ENCODE measurements around the gene DLAT.

Gene DLAT

DNA sequence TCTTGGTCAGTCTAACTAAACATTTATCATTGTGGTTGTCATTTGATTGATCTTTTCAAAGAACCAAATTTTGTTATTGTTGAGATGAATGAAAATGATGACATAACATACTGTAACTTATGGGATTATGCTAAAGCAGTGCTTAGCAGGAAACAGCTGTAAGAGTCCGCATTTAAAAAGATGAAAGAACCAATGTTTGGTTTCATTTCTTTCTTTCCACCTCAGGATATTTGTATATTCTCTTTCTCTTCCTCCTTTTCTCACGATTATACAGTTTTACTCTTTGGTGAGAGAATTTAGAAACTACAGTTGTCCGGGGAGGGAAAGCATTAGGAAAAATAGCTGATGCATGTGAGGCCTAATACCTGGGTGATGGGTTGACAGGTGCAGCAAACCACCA lies 25.5 kb downstream of the DLAT start:
- Histone ChIP-seq H3K9ac (ENCODE audit: insufficient read length) (no peak overlapping the region), H3K4me3 (no peak overlapping the region), H3K27ac (no peak overlapping the region), H3K9me3 (ENCODE audit: low read depth, low read length) (no peaks in the 10 kb centered on the region), H3K36me3 (ENCODE audit: insufficient read depth, low read length) (peaks cover 81% of the 10 kb centered on the region)
- TF ChIP-seq EZH2 (IDR thresholded peaks at IDR 0.05) (no peak), POLR2AphosphoS5 (IDR thresholded peaks at IDR 0.05; ENCODE audit: borderline replicate concordance, low read depth, low read length) (no peak), FOXP2 (optimal IDR thresholded peaks at IDR 0.05; ENCODE audit: control extremely low read depth, extremely low read length, insufficient read depth) (no peak)
- no peak for DNase-seq (ENCODE audit: low read depth, low spot score)

DNA sequence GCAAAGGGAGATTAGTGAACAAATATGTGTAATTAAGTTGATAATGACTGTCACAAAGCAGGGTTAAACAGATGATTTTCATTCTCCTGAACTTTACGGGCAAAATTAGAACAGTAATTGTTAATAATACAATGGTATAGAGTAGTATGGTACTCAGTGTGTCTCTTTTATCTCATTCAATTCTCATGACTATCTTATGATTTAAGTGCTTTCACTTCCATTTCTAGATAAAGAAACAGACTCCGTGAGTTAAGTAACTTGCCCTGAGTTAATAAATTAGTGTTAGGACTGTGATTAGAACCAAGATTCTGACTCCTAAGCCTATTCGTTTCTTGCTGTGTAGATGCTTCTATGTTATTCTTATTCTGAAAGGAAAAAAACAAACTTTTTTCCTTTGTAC lies 26.6 kb downstream of the DLAT start:
- Histone ChIP-seq H3K27ac (no peak overlapping the region), H3K4me3 (no peak overlapping the region), H3K9me3 (ENCODE audit: low read depth, low read length) (no peaks in the 10 kb centered on the region), H3K9ac (ENCODE audit: insufficient read length) (no peak overlapping the region), H3K36me3 (ENCODE audit: insufficient read depth, low read length) (peaks cover 78% of the 10 kb centered on the region)
- TF ChIP-seq POLR2AphosphoS5 (IDR thresholded peaks at IDR 0.05; ENCODE audit: borderline replicate concordance, low read depth, low read length) (no peak), FOXP2 (optimal IDR thresholded peaks at IDR 0.05; ENCODE audit: control extremely low read depth, extremely low read length, insufficient read depth) (no peak), EZH2 (IDR thresholded peaks at IDR 0.05) (no peak)
- no peak for DNase-seq (ENCODE audit: low read depth, low spot score)

DNA sequence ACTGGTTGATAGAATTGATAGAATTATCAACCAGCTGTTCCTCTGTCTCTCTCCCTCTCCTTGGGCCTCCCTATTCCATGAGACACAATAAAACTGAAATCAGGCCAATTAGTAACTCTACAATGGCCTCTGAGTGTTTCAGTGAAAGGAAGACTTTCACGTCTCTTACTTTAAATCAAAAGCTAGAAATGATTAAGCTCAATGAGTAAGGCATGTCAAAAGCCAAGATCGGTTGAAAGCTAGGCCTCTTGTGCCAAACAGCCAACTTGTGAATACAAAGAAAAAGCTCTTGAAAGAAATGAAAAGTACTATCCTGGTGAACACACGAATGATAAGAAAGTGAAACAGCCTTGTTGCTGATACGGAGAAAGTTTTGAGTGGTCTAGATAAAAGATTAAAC lies 32.0 kb downstream of the DLAT start:
- no peak for DNase-seq (ENCODE audit: low read depth, low spot score)
- Histone ChIP-seq H3K9me3 (ENCODE audit: low read depth, low read length) (no peaks in the 10 kb centered on the region), H3K36me3 (ENCODE audit: insufficient read depth, low read length) (peaks cover 60% of the 10 kb centered on the region), H3K4me3 (no peak overlapping the region), H3K27ac (no peak overlapping the region), H3K9ac (ENCODE audit: insufficient read length) (no peak overlapping the region)
- TF ChIP-seq FOXP2 (optimal IDR thresholded peaks at IDR 0.05; ENCODE audit: control extremely low read depth, extremely low read length, insufficient read depth) (no peak), POLR2AphosphoS5 (IDR thresholded peaks at IDR 0.05; ENCODE audit: borderline replicate concordance, low read depth, low read length) (no peak), EZH2 (IDR thresholded peaks at IDR 0.05) (no peak)

DNA sequence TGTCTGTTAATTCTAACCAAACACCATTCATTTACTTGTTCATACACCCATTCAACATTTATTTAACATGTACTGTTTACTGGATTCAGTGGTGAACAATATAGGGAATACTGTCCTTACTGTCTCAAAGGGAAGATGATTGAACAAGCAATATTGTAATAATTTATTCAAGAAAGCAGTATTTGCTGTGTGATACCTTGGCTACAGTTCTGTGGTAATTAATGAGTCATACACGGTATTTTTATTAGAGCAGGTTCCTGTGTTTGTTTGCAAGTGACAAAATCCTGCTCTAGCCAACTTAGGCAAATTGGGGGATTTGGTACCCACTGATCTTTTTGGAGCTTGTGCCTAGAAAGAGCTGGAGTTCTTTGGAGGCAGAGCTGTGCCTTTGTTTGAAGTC lies 32.9 kb downstream of the DLAT start:
- H3K27ac ChIP-seq: no peak overlapping the region
- peaks cover 60% of the 10 kb centered on the region for H3K36me3 ChIP-seq (ENCODE audit: insufficient read depth, low read length)
- H3K9me3 ChIP-seq (ENCODE audit: low read depth, low read length): no peaks in the 10 kb centered on the region
- no peak for DNase-seq (ENCODE audit: low read depth, low spot score)
- H3K9ac ChIP-seq (ENCODE audit: insufficient read length): no peak overlapping the region
- TF ChIP-seq EZH2 (IDR thresholded peaks at IDR 0.05): no peak
- H3K4me3 ChIP-seq: no peak overlapping the region

DNA sequence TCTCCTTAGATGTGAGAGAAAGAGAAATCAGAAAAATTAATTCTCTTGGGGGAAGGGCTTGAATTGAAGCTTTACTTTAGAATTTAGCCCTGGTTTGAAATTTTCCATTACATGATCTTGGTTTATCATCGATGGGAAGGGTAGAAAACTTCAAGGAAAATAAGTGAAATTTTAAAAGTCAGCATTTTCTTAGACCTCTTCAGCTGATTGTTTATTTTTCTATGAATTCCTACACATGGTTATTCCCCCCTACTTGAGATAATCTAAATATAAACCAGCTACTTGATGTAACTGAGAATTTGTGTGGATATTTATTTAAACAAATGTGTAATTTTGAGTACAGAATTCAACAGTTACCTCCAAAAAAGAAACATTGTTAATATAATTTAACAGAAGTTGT lies 37.7 kb downstream of the DLAT start:
- Histone ChIP-seq H3K9me3 (ENCODE audit: low read depth, low read length) (no peaks in the 10 kb centered on the region), H3K4me3 (no peak overlapping the region), H3K27ac (no peak overlapping the region), H3K9ac (ENCODE audit: insufficient read length) (no peak overlapping the region), H3K36me3 (ENCODE audit: insufficient read depth, low read length) (peaks cover 36% of the 10 kb centered on the region)
- no peak for TF ChIP-seq EZH2 (IDR thresholded peaks at IDR 0.05)
- no peak for TF ChIP-seq POLR2AphosphoS5 (IDR thresholded peaks at IDR 0.05; ENCODE audit: borderline replicate concordance, low read depth, low read length)
- TF ChIP-seq FOXP2 (optimal IDR thresholded peaks at IDR 0.05; ENCODE audit: control extremely low read depth, extremely low read length, insufficient read depth): no peak
- no peak for DNase-seq (ENCODE audit: low read depth, low spot score)

DNA sequence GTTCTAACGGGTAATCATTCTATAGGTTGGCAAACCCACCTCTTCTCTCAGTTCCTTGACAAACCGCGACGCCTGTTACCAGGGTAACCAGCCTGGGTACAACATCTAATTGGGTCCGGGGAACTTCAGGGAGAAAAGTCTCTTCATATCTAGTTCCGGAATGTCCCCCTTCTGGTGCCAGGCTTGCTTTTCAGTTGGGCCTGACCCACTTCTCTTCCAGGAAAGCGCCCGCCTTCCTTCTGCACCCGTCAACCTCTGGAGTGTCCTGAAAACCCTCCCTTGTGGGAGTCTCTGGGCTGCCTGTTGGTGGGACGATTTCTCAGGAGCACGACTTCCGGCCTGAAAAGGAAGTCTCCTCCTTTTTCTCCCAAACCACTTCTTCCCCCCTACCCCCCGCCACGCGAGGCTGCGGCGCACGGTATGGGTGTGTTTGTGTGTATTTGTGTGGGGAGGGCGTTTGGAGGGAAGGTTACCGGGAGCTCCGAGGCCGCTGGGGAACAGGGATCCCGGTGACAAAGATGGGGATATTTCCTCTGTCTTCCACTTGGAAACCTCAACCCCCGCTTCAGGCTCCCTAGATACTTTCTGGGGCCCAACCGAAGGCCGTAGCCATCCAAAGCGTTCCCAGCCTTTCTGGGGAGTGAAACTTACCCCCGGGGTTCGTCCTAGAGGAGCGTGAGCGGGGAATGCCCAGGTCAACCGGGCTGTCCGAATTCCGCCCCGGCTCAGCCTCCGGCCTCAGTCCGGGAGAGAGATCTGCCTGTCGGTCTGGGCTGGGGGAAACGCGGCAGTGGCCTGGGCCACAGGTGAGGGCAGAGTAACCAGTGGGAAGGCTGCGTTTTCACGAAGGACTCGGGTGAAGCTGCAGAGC lies 49.0 kb downstream of the DLAT start, which contains the start of the genes NKAPD1 and PIH1D2:
NKAPD1 (plus strand) TSS at position 359 of the 871 bp plus-strand sequence. CDS start 1,276 bp downstream, outside the sequence.
PIH1D2 (minus strand) TSS at position 77 of the 871 bp plus-strand sequence. CDS start 843 bp downstream, outside the sequence.
- H3K4me3 ChIP-seq: peak within 1 kb of the TSS; percentile 83
- peak within 1 kb of the TSS; percentile 99 for H3K27ac ChIP-seq
- H3K9me3 ChIP-seq (ENCODE audit: low read depth, low read length): no peaks in the 10 kb centered on the region
- TF ChIP-seq POLR2AphosphoS5 (IDR thresholded peaks at IDR 0.05; ENCODE audit: borderline replicate concordance, low read depth, low read length) (peak; percentile 72; the same call in 1 of the 2 replicates), EZH2 (IDR thresholded peaks at IDR 0.05) (no peak), FOXP2 (optimal IDR thresholded peaks at IDR 0.05; ENCODE audit: control extremely low read depth, extremely low read length, insufficient read depth) (no peak)
- H3K9ac ChIP-seq (ENCODE audit: insufficient read length): peak within 1 kb of the TSS; percentile 88
- peaks cover 35% of the 10 kb centered on the region for H3K36me3 ChIP-seq (ENCODE audit: insufficient read depth, low read length)
- DNase-seq (ENCODE audit: low read depth, low spot score): peak; percentile 90

DNA sequence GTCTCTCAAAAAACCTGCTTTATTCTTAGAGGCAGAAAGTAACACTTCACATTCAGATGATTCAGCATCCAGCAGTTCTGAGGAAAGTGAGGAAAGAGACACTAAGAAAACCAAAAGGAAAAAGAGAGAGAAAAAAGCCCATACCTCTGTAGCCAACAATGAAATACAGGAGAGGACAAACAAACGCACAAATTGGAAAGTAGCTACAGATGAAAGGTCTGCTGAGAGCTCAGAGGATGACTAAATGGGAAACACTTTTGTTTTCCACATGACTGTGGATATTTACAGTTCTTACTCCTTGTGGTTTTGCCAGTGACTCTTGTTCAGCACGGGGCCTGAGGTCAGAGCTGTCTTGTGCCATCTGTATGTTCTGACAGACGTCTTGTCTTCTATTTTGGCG lies 57.5 kb downstream of the DLAT start:
- no peak for TF ChIP-seq EZH2 (IDR thresholded peaks at IDR 0.05)
- TF ChIP-seq FOXP2 (optimal IDR thresholded peaks at IDR 0.05; ENCODE audit: control extremely low read depth, extremely low read length, insufficient read depth): no peak
- no peak for TF ChIP-seq POLR2AphosphoS5 (IDR thresholded peaks at IDR 0.05; ENCODE audit: borderline replicate concordance, low read depth, low read length)
- H3K36me3 ChIP-seq (ENCODE audit: insufficient read depth, low read length): peaks cover 71% of the 10 kb centered on the region

DNA sequence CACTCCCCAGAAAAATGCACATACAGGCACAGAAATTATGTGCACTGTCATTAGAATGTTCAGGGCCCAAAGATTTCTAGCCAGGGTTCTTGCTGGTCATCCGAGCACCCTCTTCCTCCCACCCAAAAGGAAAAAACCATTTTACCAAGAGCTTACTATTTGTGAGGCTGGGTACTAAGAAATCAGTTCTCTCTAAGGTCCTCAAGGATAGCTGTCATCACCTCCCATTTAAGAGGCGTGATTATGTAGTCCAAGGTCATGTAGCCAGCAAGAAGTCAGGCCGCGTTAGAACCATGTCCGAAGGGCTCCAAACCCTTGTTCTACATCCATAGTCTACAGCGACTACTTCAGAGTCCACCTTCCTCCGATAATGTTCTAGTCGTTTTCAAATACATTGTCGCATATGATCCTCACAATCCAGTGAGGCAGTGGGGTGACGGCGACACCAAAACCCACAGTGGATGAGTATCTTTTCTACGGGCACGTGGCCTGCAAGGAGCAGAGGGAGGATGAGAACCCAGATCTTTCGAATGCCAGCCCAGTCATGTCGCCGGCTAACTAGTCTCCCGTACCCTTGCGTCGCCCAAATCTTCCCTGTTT lies 60.7 kb downstream of the DLAT start:
- Histone ChIP-seq H3K27ac (peak overlapping the region; percentile 35; the same call in 1 of the 2 replicates), H3K9me3 (ENCODE audit: low read depth, low read length) (no peaks in the 10 kb centered on the region), H3K36me3 (ENCODE audit: insufficient read depth, low read length) (peaks cover 74% of the 10 kb centered on the region), H3K4me3 (peak overlapping the region; percentile 87), H3K9ac (ENCODE audit: insufficient read length) (peak overlapping the region; percentile 96)
- no peak for DNase-seq (ENCODE audit: low read depth, low spot score)
- TF ChIP-seq POLR2AphosphoS5 (IDR thresholded peaks at IDR 0.05; ENCODE audit: borderline replicate concordance, low read depth, low read length) (no peak), EZH2 (IDR thresholded peaks at IDR 0.05) (no peak), FOXP2 (optimal IDR thresholded peaks at IDR 0.05; ENCODE audit: control extremely low read depth, extremely low read length, insufficient read depth) (no peak)

More for the DNA sequence above, 57.5 kb downstream of the DLAT start:
- DNase-seq (ENCODE audit: low read depth, low spot score): no peak
- Histone ChIP-seq H3K9me3 (ENCODE audit: low read depth, low read length) (no peaks in the 10 kb centered on the region), H3K4me3 (no peak overlapping the region), H3K9ac (ENCODE audit: insufficient read length) (no peak overlapping the region), H3K27ac (0 out of 2 replicates have a peak overlapping the region, but pooled peaks have one; percentile 8)
